Caco-2 (cell line): ENCODE data around the gene AGPAT2. TPM values are rescaled to one million over a fixed set of nuclear protein-coding genes. Genes with fewer than 3 reads are reported as not detected.

ENCODE experiments used
- BruUV-seq: library from RNA; stranded (reverse); fragments of 400-500 nt; replicated peaks from 2 replicates; lab custom pipeline; 2021; lab: Mats Ljungman, UMichigan
- CTCF ChIA-PET: fragments of 300-600 bp; sonication (Branson Sonifier 250); formaldehyde crosslinking; loops from one replicate; lab custom pipeline; 2022; ENCODE audit warnings: antibody characterized with exemption; lab: Charles Lee
- POLR2A ChIA-PET: fragments of 300-600 bp; sonication (Branson Sonifier 250); formaldehyde crosslinking; loops from one replicate; lab custom pipeline; 2022; ENCODE audit warnings: antibody characterized with exemption; lab: Charles Lee
- DNase-seq, 2 experiments: peaks; one replicate each; pipeline versions ENCODE4 v3.0.0 to v3.0.0-alpha.2; 2020 to 2022
- H3K27me3 ChIP-seq: replicated peaks from 2 replicates; pipeline ENCODE4 v1.6.0; 2011; ENCODE audit warnings: low read length; ENCODE audit not compliant: control insufficient read depth, insufficient read depth
- H3K36me3 ChIP-seq: 2 replicates; pipeline ENCODE4 v1.5.1; 2011; ENCODE audit warnings: low read length; ENCODE audit not compliant: control insufficient read depth, insufficient read depth
- H3K4me1 ChIP-seq: fragments of 250-450 bp; sonication (Bioruptor Pico); 2 replicates; pipeline ENCODE4 v1.5.1; 2020; ENCODE audit warnings: mild to moderate bottlenecking
- H3K4me3 ChIP-seq: 2 replicates; pipeline ENCODE4 v1.5.1; 2011; ENCODE audit warnings: low read depth, mild to moderate bottlenecking, control low read depth, low read length
- H3K9me3 ChIP-seq: fragments of 250-450 bp; sonication (Bioruptor Pico); 2 replicates; pipeline ENCODE4 v1.5.1; 2020; ENCODE audit warnings: mild to moderate bottlenecking, moderate library complexity
- H3K27ac Mint-ChIP-seq: one replicate; pipeline ENCODE4 v1.8.0; 2022; ENCODE audit warnings: mixed read lengths; ENCODE audit not compliant: unreplicated experiment
- H3K27me3 Mint-ChIP-seq: one replicate; pipeline ENCODE4 v1.8.0; 2022; ENCODE audit warnings: mixed read lengths; ENCODE audit not compliant: insufficient read depth, unreplicated experiment
- H3K36me3 Mint-ChIP-seq: one replicate; pipeline ENCODE4 v1.8.0; 2022; ENCODE audit warnings: mild to moderate bottlenecking, mixed read lengths; ENCODE audit not compliant: insufficient read depth, unreplicated experiment
- H3K4me1 Mint-ChIP-seq: one replicate; pipeline ENCODE4 v1.8.0; 2022; ENCODE audit warnings: low read depth, mixed read lengths; ENCODE audit not compliant: unreplicated experiment
- H3K4me3 Mint-ChIP-seq: one replicate; pipeline ENCODE4 v1.8.0; 2022; ENCODE audit warnings: mild to moderate bottlenecking, moderate library complexity, mixed read lengths; ENCODE audit not compliant: unreplicated experiment
- H3K9me3 Mint-ChIP-seq: one replicate; pipeline ENCODE4 v1.8.0; 2022; ENCODE audit warnings: mixed read lengths; ENCODE audit not compliant: unreplicated experiment
- CTCF ChIP-seq, 2 experiments: fragments of 200-600 bp in 1 of 2; IDR thresholded peaks; 1 replicate in 1 of 2; 2 replicates in 1 of 2; pipeline versions ENCODE4 v1.5.1 to v1.8.0; 2011 to 2022; ENCODE audit warnings: antibody characterized with exemption in 1 of 2, control low read depth in 1 of 2, inconsistent platforms in 1 of 2, low read depth in 1 of 2, low read length in 1 of 2, mild to moderate bottlenecking in 1 of 2, moderate library complexity in 1 of 2; ENCODE audit not compliant: insufficient read depth in 1 of 2, severe bottlenecking in 1 of 2, unreplicated experiment in 1 of 2
- intact Hi-C: fragments of 100-400 bp; cut with micrococcal nuclease; formaldehyde crosslinking; loops from one replicate; pipeline ENCODE4 v1.10.0; 2022; ENCODE audit not compliant: unreplicated experiment
- total RNA-seq: library from RNA; stranded (reverse); gene quantifications from 2 replicates; pipeline ENCODE4 v1.2.3, GENCODE V29; 2022

Gene AGPAT2
- total RNA-seq, 1 experiment from 2014 or later = 68.7 TPM

- Histone ChIP-seq H3K4me3 (no peak overlapping the region), H3K9me3 (no peaks in the 10 kb centered on the region), H3K4me1 (peaks cover 17% of the 10 kb centered on the region), H3K36me3 (no peaks in the 10 kb centered on the region; the same call in 1 of the 2 replicates), H3K27me3 (no peaks in the 10 kb centered on the region)
- DNase-seq = no peak
- CTCF ChIA-PET = interaction anchor here (0.9 kb wide), 1 partner anchor 8 kb away, joined by 3 read pairs; the partner anchor contains the start of gene AGPAT2
- Mint-ChIP-seq H3K27ac (no peak overlapping the region), H3K4me1 (no peaks in the 10 kb centered on the region), H3K27me3 (no peaks in the 10 kb centered on the region), H3K36me3 (peaks cover 14% of the 10 kb centered on the region), H3K4me3 (no peak overlapping the region), H3K9me3 (no peaks in the 10 kb centered on the region)
- no peak for TF ChIP-seq CTCF (IDR thresholded peaks at IDR 0.05; ENCODE audit: insufficient read depth in 1 of 2, low read depth in 1 of 2, low read length in 1 of 2, severe bottlenecking in 1 of 2, unreplicated experiment in 1 of 2)
- POLR2A ChIA-PET = no interaction called here
- no TSS peak for BruUV-seq
- intact Hi-C loops = no loop called here
Observed at GRCh38 chr9:136678624-136679023, 8.6 kb downstream of the AGPAT2 start.

GRCh38 chr9:136678034-136678433 is 9.2 kb downstream of the AGPAT2 start:
- intact Hi-C loops = no loop called here
- no peak for DNase-seq
- no peaks in the 10 kb centered on the region for H3K9me3 Mint-ChIP-seq
- H3K27me3 Mint-ChIP-seq = no peaks in the 10 kb centered on the region
- no TSS peak for BruUV-seq
- no peak for TF ChIP-seq CTCF (IDR thresholded peaks at IDR 0.05; ENCODE audit: insufficient read depth in 1 of 2, low read depth in 1 of 2, low read length in 1 of 2, severe bottlenecking in 1 of 2, unreplicated experiment in 1 of 2)
- CTCF ChIA-PET = no interaction called here
- H3K36me3 Mint-ChIP-seq = peaks cover 17% of the 10 kb centered on the region
- no peaks in the 10 kb centered on the region for H3K27me3 ChIP-seq
- H3K4me3 Mint-ChIP-seq = no peak overlapping the region
- peaks cover 17% of the 10 kb centered on the region for H3K4me1 ChIP-seq
- H3K9me3 ChIP-seq = no peaks in the 10 kb centered on the region
- no peak overlapping the region for H3K4me3 ChIP-seq
- POLR2A ChIA-PET = no interaction called here
- no peaks in the 10 kb centered on the region for H3K4me1 Mint-ChIP-seq
- H3K27ac Mint-ChIP-seq = no peak overlapping the region
- H3K36me3 ChIP-seq = no peaks in the 10 kb centered on the region; the same call in 1 of the 2 replicates

GRCh38 chr9:136676920-136677686 is 10.2 kb downstream of the AGPAT2 start:
- no peak for TF ChIP-seq CTCF (IDR thresholded peaks at IDR 0.05; ENCODE audit: insufficient read depth in 1 of 2, low read depth in 1 of 2, low read length in 1 of 2, severe bottlenecking in 1 of 2, unreplicated experiment in 1 of 2)
- Histone ChIP-seq H3K4me3 (no peak overlapping the region), H3K9me3 (no peaks in the 10 kb centered on the region), H3K36me3 (no peaks in the 10 kb centered on the region; the same call in 1 of the 2 replicates), H3K4me1 (peaks cover 21% of the 10 kb centered on the region), H3K27me3 (no peaks in the 10 kb centered on the region)
- ChIA-PET CTCF (interaction anchor here (1.5 kb wide), 1 partner anchor 17 kb away, joined by 10 read pairs; no protein-coding TSS in a partner anchor), POLR2A (interaction anchor here (1.1 kb wide), 1 partner anchor 16 kb away, joined by 3 read pairs; no protein-coding TSS in a partner anchor)
- intact Hi-C loops = no loop called here
- Mint-ChIP-seq H3K36me3 (peaks cover 17% of the 10 kb centered on the region), H3K4me3 (no peak overlapping the region), H3K4me1 (no peaks in the 10 kb centered on the region), H3K9me3 (no peaks in the 10 kb centered on the region), H3K27me3 (no peaks in the 10 kb centered on the region), H3K27ac (no peak overlapping the region)
- DNase-seq = no peak
- no TSS peak for BruUV-seq
